Endothelial cell of umbilical vein (primary cell): ENCODE measurements around the gene FOXJ3. TPM values are rescaled to one million over a fixed set of nuclear protein-coding genes. Genes with fewer than 3 reads are reported as not detected.

ENCODE experiments used
- BruUV-seq: library from RNA; stranded (reverse); fragments of 400-500 nt; replicated peaks from 2 replicates; lab custom pipeline; 2021; lab: Mats Ljungman, UMichigan
- CTCF ChIA-PET: fragments of 300-600, 350-600 bp; sonication (Branson Sonifier 250); formaldehyde crosslinking; loops from one replicate; lab custom pipeline; 2021; ENCODE audit warnings: antibody characterized with exemption, inconsistent platforms; lab: Charles Lee
- POLR2A ChIA-PET: fragments of 300-600, 350-600 bp; sonication (Branson Sonifier 250); formaldehyde crosslinking; loops from one replicate; lab custom pipeline; 2021; ENCODE audit warnings: antibody characterized with exemption, inconsistent platforms; lab: Charles Lee
- DNase-seq: peaks from one replicate; pipeline ENCODE4 v3.0.0-alpha.2; 2011; ENCODE audit warnings: low read depth, low spot score
- FAIRE-seq: peaks from 2 replicates; lab custom pipeline; 2011; peaks lifted over from hg19 to GRCh38; lab: Jason Lieb, UNC
- H2AFZ ChIP-seq: 2 replicates; pipeline ENCODE4 v1.6.0; 2012; ENCODE audit warnings: low read depth, low read length, control low read depth, inconsistent platforms
- H3K27ac ChIP-seq: 2 replicates; pipeline ENCODE4 v1.5.1; 2011; ENCODE audit warnings: low read depth, mild to moderate bottlenecking, control low read depth, low read length, moderate library complexity; ENCODE audit not compliant: insufficient read depth
- H3K27me3 ChIP-seq, 2 experiments: 2 replicates each; pipeline versions ENCODE4 v1.6.0 to v1.6.1; 2011; ENCODE audit warnings: low read length in 2 of 2, mixed read lengths in 1 of 2; ENCODE audit not compliant: control insufficient read depth in 2 of 2, insufficient read depth in 2 of 2
- H3K36me3 ChIP-seq, 2 experiments: 2 replicates in 1 of 2; 3 replicates in 1 of 2; pipeline ENCODE4 v1.5.1; 2011; ENCODE audit warnings: low read length in 2 of 2, mild to moderate bottlenecking in 1 of 2, moderate library complexity in 1 of 2; ENCODE audit not compliant: control insufficient read depth in 2 of 2, insufficient read depth in 2 of 2; ENCODE audit errors: extremely low read depth in 1 of 2
- H3K4me1 ChIP-seq: 3 replicates; pipeline ENCODE4 v1.5.1; 2011; ENCODE audit warnings: mild to moderate bottlenecking, low read length; ENCODE audit not compliant: control insufficient read depth, insufficient read depth; ENCODE audit errors: extremely low read depth
- H3K4me2 ChIP-seq: 2 replicates; pipeline ENCODE4 v1.6.1; 2011; ENCODE audit warnings: low read length, control low read depth, mixed read lengths; ENCODE audit not compliant: insufficient read depth
- H3K4me3 ChIP-seq, 3 experiments: fragments of 200-600 bp in 1 of 3; sonication (generic), shearing (Covaris generic) in 1 of 3; replicated peaks in 1 of 3; 2 replicates each; pipeline ENCODE4 v1.5.1; 2011 to 2016; ENCODE audit warnings: control low read depth in 3 of 3, low read length in 3 of 3, mild to moderate bottlenecking in 2 of 3, inconsistent platforms in 1 of 3, low read depth in 1 of 3, moderate library complexity in 1 of 3; ENCODE audit not compliant: insufficient read depth in 1 of 3
- H3K79me2 ChIP-seq: 2 replicates; pipeline ENCODE4 v1.6.0; 2012; ENCODE audit warnings: low read length, inconsistent platforms; ENCODE audit not compliant: control insufficient read depth, insufficient read depth
- H3K9ac ChIP-seq: replicated peaks from 2 replicates; pipeline ENCODE3; 2011; ENCODE audit warnings: low read length, control low read depth; ENCODE audit not compliant: insufficient read depth; ENCODE audit errors: extremely low read depth
- H3K9me1 ChIP-seq: replicated peaks from 3 replicates; pipeline ENCODE4 v1.6.0; 2011; ENCODE audit warnings: mild to moderate bottlenecking, low read length; ENCODE audit not compliant: control insufficient read depth, insufficient read depth; ENCODE audit errors: extremely low read depth
- H3K9me3 ChIP-seq: replicated peaks from 2 replicates; pipeline ENCODE4 v1.5.1; 2012; ENCODE audit warnings: low read length, inconsistent platforms; ENCODE audit not compliant: control insufficient read depth, insufficient read depth
- H4K20me1 ChIP-seq: replicated peaks from 2 replicates; pipeline ENCODE3; 2011; ENCODE audit warnings: mild to moderate bottlenecking, low read length; ENCODE audit not compliant: control insufficient read depth, insufficient read depth; ENCODE audit errors: extremely low read depth
- CTCF ChIP-seq, 2 donors: IDR thresholded peaks; 1 replicate in 1 of 2; 2 replicates in 1 of 2; pipeline ENCODE4 v1.5.1; 2011; ENCODE audit warnings: low read length in 2 of 2, mild to moderate bottlenecking in 2 of 2, moderate library complexity in 2 of 2, control low read depth in 1 of 2, inconsistent platforms in 1 of 2, low read depth in 1 of 2; ENCODE audit not compliant: insufficient read depth in 1 of 2; ENCODE audit errors: extremely low read depth in 1 of 2
- EZH2 ChIP-seq: IDR thresholded peaks from 2 replicates; pipeline ENCODE4 v1.6.1; 2012; ENCODE audit warnings: borderline replicate concordance, low read depth, mild to moderate bottlenecking, moderate library complexity, low read length, inconsistent platforms; ENCODE audit not compliant: severe bottlenecking
- FOS ChIP-seq: IDR thresholded peaks from 2 replicates; pipeline ENCODE4 v1.6.1; 2011; ENCODE audit warnings: mild to moderate bottlenecking, low read length, moderate library complexity, borderline replicate concordance; ENCODE audit not compliant: insufficient read depth
- GATA2 ChIP-seq: IDR thresholded peaks from 2 replicates; pipeline ENCODE4 v1.7.0; 2011; ENCODE audit warnings: low read depth, mild to moderate bottlenecking, moderate library complexity, mixed read lengths, low read length; ENCODE audit not compliant: insufficient read length, insufficient read depth
- JUN ChIP-seq: IDR thresholded peaks from 2 replicates; pipeline ENCODE4 v1.6.1; 2011; ENCODE audit warnings: borderline replicate concordance, low read depth; ENCODE audit not compliant: insufficient read length, insufficient read depth
- MAX ChIP-seq: IDR thresholded peaks from 2 replicates; pipeline ENCODE4 v1.6.1; 2011; ENCODE audit not compliant: insufficient read depth, insufficient read length
- MYC ChIP-seq: IDR thresholded peaks from one replicate; pipeline ENCODE4 v1.6.1; 2011; ENCODE audit warnings: mild to moderate bottlenecking, low read depth, low read length
- POLR2A ChIP-seq: IDR thresholded peaks from 2 replicates; pipeline ENCODE4 v1.6.1; 2012; ENCODE audit warnings: low read depth, mild to moderate bottlenecking, control low read depth, low read length
- POLR2AphosphoS5 ChIP-seq: IDR thresholded peaks from 2 replicates; pipeline ENCODE4 v1.6.1; 2012; ENCODE audit warnings: low read depth, mild to moderate bottlenecking, control low read depth, low read length, moderate library complexity; ENCODE audit not compliant: insufficient read depth
- dilution Hi-C: fragments of 300-500 bp; cut with MboI; formaldehyde crosslinking; loops from one replicate; pipeline ENCODE4 v1.15.0; 2019; ENCODE audit warnings: low sequenced_read_pairs; ENCODE audit not compliant: extremely low pct_ligation_motif_present
- intact Hi-C: fragments of 100-400 bp; cut with micrococcal nuclease; formaldehyde crosslinking; loops from one replicate; pipeline ENCODE4 v1.10.0; 2022
- polyA plus RNA-seq, 4 experiments: library from polyadenylated mRNA; depleted of rRNA in 3 of 4; stranded (reverse) in 3 of 4; unstranded in 1 of 4; fragments of >200 nt; gene quantifications; 2 replicates each; pipeline versions ENCODE4 v1.2.1 to v1.2.3, GENCODE V29; 2011 to 2012; ENCODE audit warnings: missing spikeins in 1 of 4
- total RNA-seq: library from RNA; stranded (reverse); gene quantifications from 2 replicates; pipeline ENCODE4 v1.2.3, GENCODE V29; 2021

Gene FOXJ3
- total and polyA plus RNA-seq, 2 donors (not counting 3 experiments of a cell fraction or from before 2014, with no cell fraction given), result 34.7 to 38.8 TPM

- DNase-seq, result no peak
- no TSS peak for BruUV-seq
- H3K9me1 ChIP-seq, result no peaks in the 10 kb centered on the region
- CTCF ChIA-PET, result interaction anchor here (1.6 kb wide), 1 partner anchor 38 kb away, joined by 3 read pairs; no protein-coding TSS in a partner anchor
- no peaks in the 10 kb centered on the region for H3K9me3 ChIP-seq
- no peaks in the 10 kb centered on the region for H3K4me1 ChIP-seq
- H3K36me3 ChIP-seq, result no peaks in the 10 kb centered on the region
- intact Hi-C loops, result no loop called here
- no peak for FAIRE-seq
- peaks cover 2% of the 10 kb centered on the region for H4K20me1 ChIP-seq
- H3K27ac ChIP-seq, result no peak overlapping the region
- dilution Hi-C loops, result no loop called here
- H3K4me2 ChIP-seq, result no peak overlapping the region
- no peak overlapping the region for H3K4me3 ChIP-seq
- no peak overlapping the region for H2AFZ ChIP-seq
- TF ChIP-seq POLR2AphosphoS5 (no peak), EZH2 (no peak), FOS (no peak), MAX (no peak), MYC (no peak), JUN (no peak), POLR2A (no peak), CTCF (IDR thresholded peaks at IDR 0.05; ENCODE audit: extremely low read depth in 1 of 2, insufficient read depth in 1 of 2, low read depth in 1 of 2, low read length in 2 of 2) (no peak), GATA2 (no peak)
- POLR2A ChIA-PET, result interaction anchor here (0.8 kb wide), 1 partner anchor 73 kb away, joined by 12 read pairs; no protein-coding TSS in a partner anchor
- H3K27me3 ChIP-seq, result no peaks in the 10 kb centered on the region
- no peak overlapping the region for H3K9ac ChIP-seq
- H3K79me2 ChIP-seq, result peaks cover 56% of the 10 kb centered on the region
These were observed 70.4 kb downstream of the FOXJ3 start for GRCh38 chr1:42264511-42265190.
